ENCODE results near the gene TNFRSF8.

GRCh38 chr1:12172042-12172851, 109.1 kb downstream of the TNFRSF8 start:
- no peak for TF ChIP-seq POLR2AphosphoS5 (IDR thresholded peaks at IDR 0.05)
- TF ChIP-seq, protein P1, sequence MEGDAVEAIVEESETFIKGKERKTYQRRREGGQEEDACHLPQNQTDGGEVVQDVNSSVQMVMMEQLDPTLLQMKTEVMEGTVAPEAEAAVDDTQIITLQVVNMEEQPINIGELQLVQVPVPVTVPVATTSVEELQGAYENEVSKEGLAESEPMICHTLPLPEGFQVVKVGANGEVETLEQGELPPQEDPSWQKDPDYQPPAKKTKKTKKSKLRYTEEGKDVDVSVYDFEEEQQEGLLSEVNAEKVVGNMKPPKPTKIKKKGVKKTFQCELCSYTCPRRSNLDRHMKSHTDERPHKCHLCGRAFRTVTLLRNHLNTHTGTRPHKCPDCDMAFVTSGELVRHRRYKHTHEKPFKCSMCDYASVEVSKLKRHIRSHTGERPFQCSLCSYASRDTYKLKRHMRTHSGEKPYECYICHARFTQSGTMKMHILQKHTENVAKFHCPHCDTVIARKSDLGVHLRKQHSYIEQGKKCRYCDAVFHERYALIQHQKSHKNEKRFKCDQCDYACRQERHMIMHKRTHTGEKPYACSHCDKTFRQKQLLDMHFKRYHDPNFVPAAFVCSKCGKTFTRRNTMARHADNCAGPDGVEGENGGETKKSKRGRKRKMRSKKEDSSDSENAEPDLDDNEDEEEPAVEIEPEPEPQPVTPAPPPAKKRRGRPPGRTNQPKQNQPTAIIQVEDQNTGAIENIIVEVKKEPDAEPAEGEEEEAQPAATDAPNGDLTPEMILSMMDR (IDR thresholded peaks at IDR 0.05): no peak
- TF ChIP-seq EP300 (IDR thresholded peaks at IDR 0.05): no peak
